Naive thymus-derived CD4-positive, alpha-beta T cell (primary cell): ENCODE results near the gene C4orf17. TPM values are rescaled to one million over a fixed set of nuclear protein-coding genes. Genes with fewer than 3 reads are reported as not detected.

Experiments used
- ATAC-seq: fragments of 150-1000 bp; cut with Tn5 transposase; 2 replicates; pipeline ENCODE4 v1.10.0; 2021; ENCODE audit warnings: mild to moderate bottlenecking, moderate library complexity
- CTCF ChIA-PET: fragments of 350-600 bp; sonication (Branson Sonifier 250); formaldehyde crosslinking; loops from one replicate; lab custom pipeline; 2021; ENCODE audit warnings: antibody characterized with exemption; lab: Charles Lee
- POLR2A ChIA-PET: fragments of 350-600 bp; sonication (Branson Sonifier 250); formaldehyde crosslinking; loops from one replicate; lab custom pipeline; 2021; ENCODE audit warnings: antibody characterized with exemption, inconsistent platforms; lab: Charles Lee
- DNase-seq, 9 donors: peaks; one replicate each; pipeline versions ENCODE4 v3.0.0 to v3.0.0-alpha.2; 2020 to 2022; ENCODE audit warnings: mixed read lengths in 1 of 9
- H3K27ac ChIP-seq: one replicate; pipeline ENCODE4 v1.7.0; 2013; ENCODE audit warnings: mild to moderate bottlenecking, low read depth, low read length, moderate library complexity
- H3K27me3 ChIP-seq, 2 donors: one replicate each; pipeline ENCODE4 v1.7.0; 2013; ENCODE audit warnings: low read length in 2 of 2, mild to moderate bottlenecking in 2 of 2, moderate library complexity in 2 of 2; ENCODE audit not compliant: control insufficient read depth in 2 of 2, insufficient read depth in 2 of 2
- H3K36me3 ChIP-seq, 3 experiments: 1 replicate in 2 of 3; 2 replicates in 1 of 3; pipeline ENCODE4 v1.7.0; 2013; ENCODE audit warnings: low read length in 3 of 3, mild to moderate bottlenecking in 3 of 3, moderate library complexity in 1 of 3; ENCODE audit not compliant: insufficient read depth in 3 of 3, control insufficient read depth in 2 of 3
- H3K4me1 ChIP-seq, 2 donors: one replicate each; pipeline ENCODE4 v1.7.0; 2013; ENCODE audit warnings: low read length in 2 of 2, mild to moderate bottlenecking in 2 of 2, moderate library complexity in 1 of 2; ENCODE audit not compliant: control insufficient read depth in 2 of 2, insufficient read depth in 2 of 2
- H3K4me3 ChIP-seq: 2 replicates; pipeline ENCODE4 v1.7.0; 2013; ENCODE audit warnings: mild to moderate bottlenecking, low read length
- H3K9me3 ChIP-seq, 3 experiments: 1 replicate in 2 of 3; 2 replicates in 1 of 3; pipeline ENCODE4 v1.7.0; 2013; ENCODE audit warnings: low read length in 3 of 3; ENCODE audit not compliant: control insufficient read depth in 2 of 3
- H3K27ac Mint-ChIP-seq, 9 donors: one replicate each; pipeline ENCODE4 v1.8.0; 2020 to 2022; ENCODE audit warnings: mixed read lengths in 9 of 9, mild to moderate bottlenecking in 8 of 9, moderate library complexity in 5 of 9, inconsistent platforms in 2 of 9
- H3K27me3 Mint-ChIP-seq, 5 donors: one replicate each; pipeline ENCODE4 v1.8.0; 2021 to 2022; ENCODE audit warnings: mixed read lengths in 5 of 5, mild to moderate bottlenecking in 1 of 5
- H3K36me3 Mint-ChIP-seq, 5 donors: one replicate each; pipeline ENCODE4 v1.8.0; 2020 to 2022; ENCODE audit warnings: mixed read lengths in 5 of 5, mild to moderate bottlenecking in 3 of 5, inconsistent platforms in 1 of 5
- H3K4me1 Mint-ChIP-seq, 7 donors: one replicate each; pipeline ENCODE4 v1.8.0; 2020 to 2022; ENCODE audit warnings: mixed read lengths in 7 of 7, mild to moderate bottlenecking in 3 of 7, inconsistent platforms in 1 of 7
- H3K4me3 Mint-ChIP-seq, 10 donors: one replicate each; pipeline ENCODE4 v1.8.0; 2020 to 2022; ENCODE audit warnings: mild to moderate bottlenecking in 10 of 10, mixed read lengths in 10 of 10, moderate library complexity in 6 of 10, inconsistent platforms in 2 of 10
- H3K9me3 Mint-ChIP-seq, 11 donors: one replicate each; pipeline ENCODE4 v1.8.0; 2020 to 2022; ENCODE audit warnings: mixed read lengths in 11 of 11, mild to moderate bottlenecking in 4 of 11, inconsistent platforms in 1 of 11, moderate library complexity in 1 of 11
- intact Hi-C, 2 donors: fragments of 100-400 bp; cut with micrococcal nuclease; formaldehyde crosslinking; loops; one replicate each; pipeline ENCODE4 v1.15.1; 2023
- polyA plus RNA-seq, 2 donors: library from polyadenylated mRNA; unstranded; fragments of 300-500 nt; fragmentation: Illumina TruSeq; gene quantifications; one replicate each; pipeline ENCODE4 v1.2.3, GENCODE V29; 2021
- total RNA-seq, 6 experiments: library from RNA in 5 of 6; stranded (reverse) in 5 of 6; gene quantifications; 1 replicate in 5 of 6; 2 replicates in 1 of 6; pipeline ENCODE4 v1.2.3 and lab custom pipeline; 2021 to 2026

C4orf17 gene
- total and polyA plus RNA-seq, 7 experiments from 2014 or later: 0.07 TPM; not detected in 6

DNA sequence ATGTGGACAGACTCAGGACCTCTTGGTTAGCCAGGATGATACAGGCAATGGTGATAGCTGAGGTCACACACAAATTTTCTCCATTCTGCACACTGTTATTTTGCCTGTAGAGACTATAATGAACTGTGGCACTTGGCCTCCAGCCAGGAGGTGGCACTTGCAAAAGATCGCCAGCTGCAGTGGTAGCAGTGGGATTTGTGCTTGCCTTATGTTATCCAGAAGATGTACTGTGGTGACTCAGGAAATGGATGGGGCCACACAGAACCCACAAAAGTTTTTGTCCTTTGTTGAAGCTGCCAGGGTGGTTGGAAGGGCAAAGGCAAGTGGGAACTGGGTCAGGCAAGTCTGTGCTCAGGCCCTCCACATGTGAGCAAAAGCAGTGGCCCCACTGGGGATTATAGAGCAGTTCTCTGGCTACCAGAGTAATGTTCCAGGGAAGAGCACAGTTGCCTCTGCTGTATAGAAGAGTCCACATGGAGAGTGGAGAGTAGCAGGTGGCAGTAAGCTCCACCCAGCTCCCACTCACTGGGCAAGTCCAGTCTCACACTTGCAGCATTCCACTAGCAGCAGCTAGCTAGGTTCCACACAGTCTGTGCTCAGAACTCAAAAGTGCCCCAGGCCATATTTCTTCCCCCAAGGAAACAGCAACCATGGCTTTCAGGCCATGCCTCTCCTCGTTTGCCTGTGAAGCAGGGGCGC lies 5.9 kb upstream of the C4orf17 start:
- Histone ChIP-seq H3K4me1 (peaks cover 8 to 33% of the 10 kb centered on the region in 2 donors), H3K36me3 (no peaks in the 10 kb centered on the region), H3K27me3 (no peaks in the 10 kb centered on the region), H3K27ac (no peak overlapping the region), H3K9me3 (no peaks in the 10 kb centered on the region), H3K4me3 (no peak overlapping the region)
- CTCF ChIA-PET: interaction anchor here (0.6 kb wide), 1 partner anchor 380 kb away, joined by 3 read pairs; no protein-coding TSS in a partner anchor
- intact Hi-C loops: loop anchor here (5.0 to 10.0 kb wide), 8 partner anchors 42 to 1363 kb away; partner anchors contain the start of genes ADH5 (in 1 of the 2), DAPP1 (in 1 of the 2), H2AZ1 (in 1 of the 2) and LAMTOR3 (in 1 of the 2)
- H3K4me3 Mint-ChIP-seq: peak overlapping the region in 3 of 10 donors; percentile 14 to 76 (median 56)
- peaks cover 0 to 6% (median 0%) of the 10 kb centered on the region in 11 donors for H3K9me3 Mint-ChIP-seq
- peak overlapping the region in 8 of 9 donors; percentile 14 to 91 (median 40) for H3K27ac Mint-ChIP-seq
- POLR2A ChIA-PET: interaction anchor here (0.6 to 1.3 kb wide), 2 partner anchors 9 to 59 kb away, joined by 3 read pairs; partner anchors contain the start of gene TRMT10A
- H3K36me3 Mint-ChIP-seq: peaks cover 0 to 4% (median 0%) of the 10 kb centered on the region in 5 donors
- H3K27me3 Mint-ChIP-seq: peaks cover 0 to 2% (median 0%) of the 10 kb centered on the region in 5 donors
- DNase-seq (no peak), ATAC-seq (no peak)
- H3K4me1 Mint-ChIP-seq: peaks cover 31 to 63% (median 57%) of the 10 kb centered on the region in 7 donors

DNA sequence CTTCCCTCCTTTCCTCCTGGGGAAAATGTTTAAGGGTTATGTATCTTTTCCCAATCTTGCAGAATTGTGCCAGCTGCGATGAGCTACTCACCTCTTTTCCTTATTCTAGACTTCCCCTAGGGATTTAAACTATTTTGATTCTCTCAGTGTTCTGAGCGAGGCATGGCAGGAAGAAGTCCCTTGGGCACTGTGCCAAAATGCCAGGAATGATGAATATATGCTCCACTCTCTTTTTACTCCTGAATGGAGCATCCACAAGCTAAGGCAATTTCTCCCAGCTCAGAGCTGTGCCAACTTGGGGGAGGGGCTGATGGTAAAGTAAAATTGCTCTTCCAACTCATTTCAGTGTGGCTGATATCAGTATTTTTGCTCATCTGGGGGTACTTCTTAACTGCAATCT lies 4.0 kb upstream of the C4orf17 start:
- H3K9me3 ChIP-seq: no peaks in the 10 kb centered on the region
- H3K36me3 ChIP-seq: no peaks in the 10 kb centered on the region
- POLR2A ChIA-PET: no interaction called here
- H3K27me3 Mint-ChIP-seq: no peaks in the 10 kb centered on the region
- DNase-seq (no peak), ATAC-seq (no peak)
- intact Hi-C loops: loop anchor here (1.0 to 10.0 kb wide), 15 partner anchors 10 to 1364 kb away; partner anchors contain the start of genes ADH5 (in 2 of the 2), H2AZ1 (in 2 of the 2), DAPP1 (in 1 of the 2) and LAMTOR3 (in 1 of the 2)
- no peak overlapping the region for H3K4me3 ChIP-seq
- H3K4me1 Mint-ChIP-seq: peaks cover 31 to 67% (median 57%) of the 10 kb centered on the region in 7 donors
- CTCF ChIA-PET: no interaction called here
- peak overlapping the region; percentile 69 to 96 (median 86) for H3K27ac Mint-ChIP-seq
- H3K27ac ChIP-seq: peak overlapping the region; percentile 61
- no peaks in the 10 kb centered on the region for H3K27me3 ChIP-seq
- H3K36me3 Mint-ChIP-seq: peaks cover 0 to 4% (median 0%) of the 10 kb centered on the region in 5 donors
- peak overlapping the region in 8 of 10 donors; percentile 8 to 78 (median 73) for H3K4me3 Mint-ChIP-seq
- H3K4me1 ChIP-seq: peaks cover 8 to 33% of the 10 kb centered on the region in 2 donors
- peaks cover 0 to 7% (median 0%) of the 10 kb centered on the region in 11 donors for H3K9me3 Mint-ChIP-seq

DNA sequence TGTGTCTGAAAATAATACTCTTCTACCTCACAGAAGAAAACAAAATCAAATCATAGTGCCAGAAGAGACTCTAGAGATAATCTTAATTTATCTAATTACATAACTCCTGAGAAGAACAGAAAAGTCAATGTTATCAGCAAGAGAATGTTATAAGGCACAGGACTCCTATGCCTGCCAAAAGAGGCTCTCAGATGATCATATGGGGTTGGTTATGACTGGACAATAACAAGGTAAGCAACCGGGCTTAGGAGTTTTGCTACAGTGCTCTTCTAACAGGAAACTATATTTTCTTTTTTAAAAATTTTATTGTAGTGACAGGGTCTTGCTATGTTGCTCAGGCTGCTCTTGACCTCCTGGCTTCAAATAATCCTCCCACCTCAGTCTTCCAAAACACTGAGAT lies 3.5 kb upstream of the C4orf17 start:
- intact Hi-C loops: loop anchor here (1.0 to 10.0 kb wide), 15 partner anchors 9 to 1365 kb away; partner anchors contain the start of genes ADH5 (in 2 of the 2), H2AZ1 (in 2 of the 2), DAPP1 (in 1 of the 2) and LAMTOR3 (in 1 of the 2)
- ChIA-PET CTCF (no interaction called here), POLR2A (interaction anchor here (0.6 to 0.7 kb wide), 2 partner anchors 301 to 419 kb away, joined by 3 to 4 read pairs; partner anchors contain the start of gene ADH5)
- no peaks in the 10 kb centered on the region for H3K36me3 ChIP-seq
- Mint-ChIP-seq H3K4me1 (peaks cover 31 to 67% (median 57%) of the 10 kb centered on the region in 7 donors), H3K9me3 (peaks cover 0 to 7% (median 0%) of the 10 kb centered on the region in 11 donors), H3K36me3 (peaks cover 0 to 4% (median 0%) of the 10 kb centered on the region in 5 donors), H3K4me3 (peak overlapping the region in 9 of 10 donors; percentile 35 to 78 (median 73)), H3K27me3 (no peaks in the 10 kb centered on the region), H3K27ac (peak overlapping the region; percentile 75 to 96 (median 86))
- H3K9me3 ChIP-seq: no peaks in the 10 kb centered on the region
- no peaks in the 10 kb centered on the region for H3K27me3 ChIP-seq
- ATAC-seq (no peak), DNase-seq (no peak)
- peak overlapping the region; percentile 61 for H3K27ac ChIP-seq
- peaks cover 8 to 33% of the 10 kb centered on the region in 2 donors for H3K4me1 ChIP-seq
- H3K4me3 ChIP-seq: no peak overlapping the region

DNA sequence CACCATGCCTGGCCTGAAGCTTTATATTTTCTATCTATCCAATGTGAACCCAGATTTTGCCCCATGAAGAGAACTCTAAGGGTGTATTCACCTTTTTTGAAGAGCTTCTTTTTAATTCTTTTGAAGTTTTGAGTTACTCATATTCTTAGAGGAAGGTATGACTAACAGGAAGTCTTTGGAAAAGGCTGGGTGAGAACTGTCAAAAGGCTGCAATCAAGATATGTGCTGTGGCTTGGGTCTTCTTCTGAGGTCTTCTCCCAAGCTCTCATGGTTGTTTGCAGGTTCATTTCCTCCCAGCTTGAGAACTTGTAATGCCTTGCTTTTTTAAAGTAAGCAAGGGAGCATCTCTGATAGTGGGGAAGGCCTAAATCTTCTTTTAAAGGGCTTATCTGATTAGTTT lies 3.1 kb upstream of the C4orf17 start:
- ChIA-PET POLR2A (interaction anchor here (0.6 to 0.7 kb wide), 3 partner anchors 88 to 419 kb away, joined by 3 to 4 read pairs (median 3); partner anchors contain the start of gene ADH5), CTCF (no interaction called here)
- Histone ChIP-seq H3K9me3 (no peaks in the 10 kb centered on the region), H3K27ac (peak overlapping the region; percentile 61), H3K36me3 (no peaks in the 10 kb centered on the region), H3K4me1 (peaks cover 8 to 33% of the 10 kb centered on the region in 2 donors), H3K4me3 (no peak overlapping the region), H3K27me3 (no peaks in the 10 kb centered on the region)
- DNase-seq (peak in 8 of 9 donors; percentile 23 to 53 (median 46)), ATAC-seq (peak; percentile 84)
- intact Hi-C loops: loop anchor here (1.0 to 10.0 kb wide), 18 partner anchors 9 to 1365 kb away; partner anchors contain the start of genes ADH5 (in 2 of the 2), DAPP1 (in 2 of the 2), H2AZ1 (in 2 of the 2) and DNAJB14 (in 1 of the 2)
- Mint-ChIP-seq H3K27me3 (no peaks in the 10 kb centered on the region), H3K4me3 (peak overlapping the region; percentile 35 to 78 (median 72)), H3K4me1 (peaks cover 31 to 67% (median 57%) of the 10 kb centered on the region in 7 donors), H3K9me3 (peaks cover 0 to 7% (median 0%) of the 10 kb centered on the region in 11 donors), H3K27ac (peak overlapping the region; percentile 75 to 96 (median 86)), H3K36me3 (peaks cover 0 to 4% (median 0%) of the 10 kb centered on the region in 5 donors)

- intact Hi-C loops: no loop called here
- DNase-seq (no peak), ATAC-seq (peak; percentile 20)
- no peaks in the 10 kb centered on the region for H3K4me1 ChIP-seq
- Mint-ChIP-seq H3K4me3 (no peak overlapping the region), H3K4me1 (no peaks in the 10 kb centered on the region), H3K27me3 (peaks cover 0 to 11% (median 0%) of the 10 kb centered on the region in 5 donors), H3K9me3 (peaks cover 0 to 3% (median 0%) of the 10 kb centered on the region in 11 donors), H3K36me3 (no peaks in the 10 kb centered on the region), H3K27ac (no peak overlapping the region)
- no peaks in the 10 kb centered on the region for H3K9me3 ChIP-seq
- CTCF ChIA-PET: no interaction called here
- no peaks in the 10 kb centered on the region for H3K36me3 ChIP-seq
- no peak overlapping the region for H3K4me3 ChIP-seq
- POLR2A ChIA-PET: no interaction called here
- H3K27ac ChIP-seq: no peak overlapping the region
- H3K27me3 ChIP-seq: no peaks in the 10 kb centered on the region
Measured at GRCh38 chr4:99518601-99519295, 7.9 kb downstream of the C4orf17 start.

DNA sequence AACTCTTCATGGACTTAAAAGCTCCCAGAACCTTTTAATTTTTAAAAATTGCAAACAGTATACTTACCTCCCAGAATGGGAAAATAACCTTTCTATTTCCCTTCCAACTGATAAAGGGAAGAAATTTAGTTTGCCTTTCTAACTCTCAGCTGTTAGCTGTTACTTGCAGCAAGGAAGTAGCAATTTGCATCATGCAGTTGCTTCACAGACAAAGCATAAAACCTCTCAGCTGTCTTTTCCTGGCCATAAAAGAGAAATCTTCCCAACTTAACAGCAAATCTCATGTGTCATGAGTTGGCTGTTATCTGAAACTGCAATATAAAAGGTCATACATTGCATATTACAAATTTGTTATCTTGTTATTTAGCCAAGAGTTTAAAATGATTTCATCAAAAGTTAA lies 18.4 kb downstream of the C4orf17 start:
- no peaks in the 10 kb centered on the region for H3K36me3 Mint-ChIP-seq
- Histone ChIP-seq H3K9me3 (no peaks in the 10 kb centered on the region), H3K36me3 (no peaks in the 10 kb centered on the region), H3K4me3 (no peak overlapping the region), H3K27me3 (peaks cover 0 to 4% of the 10 kb centered on the region in 2 donors), H3K27ac (no peak overlapping the region), H3K4me1 (no peaks in the 10 kb centered on the region)
- ChIA-PET POLR2A (interaction anchor here (0.7 kb wide), 1 partner anchor 34 kb away, joined by 3 read pairs; the partner anchor contains the start of gene TRMT10A), CTCF (no interaction called here)
- ATAC-seq (no peak), DNase-seq (no peak)
- H3K9me3 Mint-ChIP-seq: peaks cover 0 to 4% (median 0%) of the 10 kb centered on the region in 11 donors
- no peak overlapping the region for H3K27ac Mint-ChIP-seq
- intact Hi-C loops: no loop called here
- H3K27me3 Mint-ChIP-seq: peaks cover 0 to 15% (median 0%) of the 10 kb centered on the region in 5 donors
- H3K4me1 Mint-ChIP-seq: no peaks in the 10 kb centered on the region
- H3K4me3 Mint-ChIP-seq: no peak overlapping the region
